Activated CD4-positive, alpha-beta T cell treated with anti-CD3 and anti-CD28 coated beads, Interleukin-2, amount 50 U/mL, for 48 hours (primary cell): ENCODE results near the gene GJC2.

Experiments used
- DNase-seq, 2 experiments: peaks; one replicate each; pipeline ENCODE4 v3.0.0-alpha.2; 2020

Gene GJC2

GRCh38 chr1:228158151-228159007 is 8.6 kb downstream of the GJC2 start:
- DNase-seq, result no peak

GRCh38 chr1:228159008-228159665 is 9.4 kb downstream of the GJC2 start:
- no peak for DNase-seq

- DNase-seq, result no peak
Observed at GRCh38 chr1:228160201-228160761, 10.6 kb downstream of the GJC2 start.

GRCh38 chr1:228161362-228161761 is 11.6 kb downstream of the GJC2 start:
- no peak for DNase-seq

GRCh38 chr1:228161866-228162265 is 12.1 kb downstream of the GJC2 start:
- DNase-seq, result no peak

- no peak for DNase-seq
Observed at GRCh38 chr1:228162286-228163006, 12.7 kb downstream of the GJC2 start.

- DNase-seq, result no peak
Observed at GRCh38 chr1:228163007-228163753, 13.4 kb downstream of the GJC2 start.

- no peak for DNase-seq
Observed at GRCh38 chr1:228163776-228164519, 14.2 kb downstream of the GJC2 start.

- DNase-seq, result no peak
Observed at GRCh38 chr1:228164561-228165371, 15.0 kb downstream of the GJC2 start.

- DNase-seq, result peak; percentile 99 to 100
Observed at GRCh38 chr1:228165372-228166169, 15.8 kb downstream of the GJC2 start, which contains the start of gene IBA57. Gene IBA57, plus strand, starts transcription at chr1:228165804. Its CDS starts 13 bp downstream, at chr1:228165817.

GRCh38 chr1:228166170-228166936 is 16.6 kb downstream of the GJC2 start:
- peak; percentile 58 to 67 for DNase-seq

- no peak for DNase-seq
Observed at GRCh38 chr1:228168563-228169270, 19.0 kb downstream of the GJC2 start.

- DNase-seq, result no peak
Observed at GRCh38 chr1:228169345-228169744, 19.6 kb downstream of the GJC2 start.

- DNase-seq, result no peak
Observed at GRCh38 chr1:228170666-228171065, 20.9 kb downstream of the GJC2 start.

- DNase-seq, result no peak
Observed at GRCh38 chr1:228171221-228171891, 21.6 kb downstream of the GJC2 start.

- no peak for DNase-seq
Observed at GRCh38 chr1:228172591-228173527, 23.1 kb downstream of the GJC2 start.
